MM.1S (cell line): ENCODE measurements around the gene NTN5.

Source experiments
- DNase-seq: peaks from one replicate; pipeline ENCODE4 v3.0.0-alpha.2; 2015
- H2AFZ ChIP-seq: fragments of 300-600 bp; sonication (generic); 2 replicates; pipeline ENCODE4 v1.6.0; 2016; ENCODE audit warnings: antibody characterized with exemption, low read length
- H3F3A ChIP-seq: fragments of 300-600 bp; sonication (generic); 2 replicates; pipeline ENCODE4 v1.6.1; 2016; ENCODE audit warnings: mild to moderate bottlenecking, antibody characterized with exemption, low read length, moderate library complexity, mixed read lengths; ENCODE audit not compliant: insufficient read depth
- H3K27ac ChIP-seq: fragments of 300-600 bp; sonication (generic); 2 replicates; pipeline ENCODE4 v1.5.1; 2016; ENCODE audit warnings: mild to moderate bottlenecking, low read length
- H3K27me3 ChIP-seq: fragments of 300-600 bp; sonication (generic); replicated peaks from 2 replicates; pipeline ENCODE4 v1.6.0; 2016; ENCODE audit warnings: low read length; ENCODE audit not compliant: insufficient read depth
- H3K36me3 ChIP-seq: fragments of 300-600 bp; sonication (generic); replicated peaks from 2 replicates; pipeline ENCODE4 v1.6.1; 2016; ENCODE audit warnings: mild to moderate bottlenecking, low read length, mixed read lengths; ENCODE audit not compliant: insufficient read depth
- H3K4me1 ChIP-seq: fragments of 300-600 bp; sonication (generic); 2 replicates; pipeline ENCODE4 v1.6.1; 2016; ENCODE audit warnings: low read length, mixed read lengths
- H3K4me2 ChIP-seq: fragments of 300-600 bp; sonication (generic); 2 replicates; pipeline ENCODE4 v1.6.0; 2016; ENCODE audit warnings: low read depth, low read length
- H3K4me3 ChIP-seq: fragments of 300-600 bp; sonication (generic); 2 replicates; pipeline ENCODE4 v1.5.1; 2016; ENCODE audit warnings: low read length, mixed read lengths
- H3K79me2 ChIP-seq: fragments of 300-600 bp; sonication (generic); 2 replicates; pipeline ENCODE4 v1.6.1; 2016; ENCODE audit warnings: mixed run types, low read length, mixed read lengths
- H3K9ac ChIP-seq: fragments of 300-600 bp; sonication (generic); 2 replicates; pipeline ENCODE4 v1.6.1; 2016; ENCODE audit warnings: low read length, mixed read lengths
- H3K9me2 ChIP-seq: fragments of 300-600 bp; sonication (generic); replicated peaks from 2 replicates; pipeline ENCODE4 v1.6.1; 2016; ENCODE audit warnings: mild to moderate bottlenecking, low read length, mixed read lengths; ENCODE audit not compliant: insufficient read depth
- H3K9me3 ChIP-seq: fragments of 300-600 bp; sonication (generic); replicated peaks from 2 replicates; pipeline ENCODE4 v1.6.1; 2016; ENCODE audit warnings: mild to moderate bottlenecking, low read length, mixed read lengths; ENCODE audit not compliant: insufficient read depth
- H4K20me1 ChIP-seq: fragments of 300-600 bp; sonication (generic); 2 replicates; pipeline ENCODE4 v1.6.1; 2016; ENCODE audit warnings: mild to moderate bottlenecking, low read length, moderate library complexity, mixed read lengths; ENCODE audit not compliant: insufficient read depth
- CTCF ChIP-seq: fragments of 300-600 bp; sonication (generic); IDR thresholded peaks from 2 replicates; pipeline ENCODE4 v1.5.1; 2016; ENCODE audit warnings: antibody characterized with exemption, low read length, mixed read lengths
- EZH2 ChIP-seq: fragments of 300-600 bp; sonication (generic); optimal IDR thresholded peaks from 2 replicates; pipeline ENCODE3; 2017; ENCODE audit warnings: low read depth, mild to moderate bottlenecking, antibody characterized with exemption, low read length, mixed read lengths
- EZH2phosphoT487 ChIP-seq: fragments of 300-600 bp; sonication (generic); IDR thresholded peaks from 2 replicates; pipeline ENCODE4 v1.6.1; 2018; ENCODE audit warnings: antibody characterized with exemption, low read length

Gene NTN5

DNA sequence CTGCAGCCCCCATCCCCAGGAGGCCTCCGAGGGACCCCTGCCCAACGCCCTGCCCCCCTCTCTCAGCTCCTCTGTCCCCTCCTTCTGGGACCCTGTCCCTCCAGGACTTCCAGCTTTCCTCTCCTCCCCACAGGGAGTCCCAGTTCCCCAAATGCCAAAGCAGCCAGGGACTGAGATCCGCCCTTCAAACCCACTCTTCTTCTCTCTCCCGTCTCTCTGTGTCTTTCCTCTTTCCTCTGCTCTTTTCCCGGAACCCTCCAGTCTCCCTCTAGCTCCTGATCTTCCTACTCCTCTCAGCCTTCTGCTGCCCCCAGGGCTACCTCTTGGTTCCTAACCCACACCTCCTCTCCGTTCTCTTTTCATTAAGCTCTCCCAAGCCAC, 27.2 kb downstream of the NTN5 start:
- no peak for DNase-seq
- Histone ChIP-seq H3F3A (no peaks in the 10 kb centered on the region; the same call in 1 of the 2 replicates), H3K27me3 (peaks cover 39% of the 10 kb centered on the region), H2AFZ (peak overlapping the region; percentile 68), H3K9ac (no peak overlapping the region; the same call in 1 of the 2 replicates), H3K9me2 (no peaks in the 10 kb centered on the region), H3K9me3 (no peaks in the 10 kb centered on the region), H4K20me1 (no peaks in the 10 kb centered on the region), H3K4me2 (peak overlapping the region; percentile 81), H3K36me3 (no peaks in the 10 kb centered on the region), H3K27ac (no peak overlapping the region), H3K4me3 (peak overlapping the region; percentile 57), H3K4me1 (peaks cover 7% of the 10 kb centered on the region; the same call in 1 of the 2 replicates), H3K79me2 (no peaks in the 10 kb centered on the region)
- TF ChIP-seq CTCF (no peak), EZH2 (no peak), EZH2phosphoT487 (no peak)

- TF ChIP-seq EZH2phosphoT487 (no peak), EZH2 (no peak), CTCF (no peak)
- no peak overlapping the region for H3K27ac ChIP-seq
- DNase-seq = peak; percentile 66
- H2AFZ ChIP-seq = peak overlapping the region; percentile 68
- H3F3A ChIP-seq = no peaks in the 10 kb centered on the region; the same call in 1 of the 2 replicates
- H3K4me1 ChIP-seq = peaks cover 7% of the 10 kb centered on the region; the same call in 1 of the 2 replicates
- no peak overlapping the region for H3K9ac ChIP-seq
- no peaks in the 10 kb centered on the region for H4K20me1 ChIP-seq
- H3K9me2 ChIP-seq = no peaks in the 10 kb centered on the region
- H3K79me2 ChIP-seq = no peaks in the 10 kb centered on the region
- H3K36me3 ChIP-seq = no peaks in the 10 kb centered on the region
- H3K4me3 ChIP-seq = peak overlapping the region; percentile 57
- peaks cover 39% of the 10 kb centered on the region for H3K27me3 ChIP-seq
- no peaks in the 10 kb centered on the region for H3K9me3 ChIP-seq
- H3K4me2 ChIP-seq = peak overlapping the region; percentile 81
Measured at GRCh38 chr19:48644839-48645619, 27.8 kb downstream of the NTN5 start.

DNA sequence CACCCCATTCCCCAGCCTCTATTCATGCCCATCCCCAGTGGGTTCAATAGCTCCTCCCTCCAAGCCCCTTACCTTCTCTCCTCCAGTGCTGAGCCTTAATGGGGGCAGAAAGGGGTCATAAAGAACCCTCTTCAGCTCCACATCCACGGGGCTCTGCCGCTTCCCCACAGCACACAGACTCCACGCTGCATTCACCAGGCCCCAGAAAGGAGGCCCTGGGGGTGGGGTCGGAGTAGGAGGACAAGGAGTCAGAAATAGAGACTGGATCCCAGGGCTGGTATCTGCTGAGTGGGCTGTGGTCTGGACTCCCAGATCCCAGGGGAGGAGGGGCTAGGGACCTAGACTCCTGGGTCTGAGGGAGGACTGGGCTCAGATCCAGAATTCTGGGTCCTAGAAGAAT, 28.5 kb downstream of the NTN5 start:
- Histone ChIP-seq H3K27me3 (peaks cover 39% of the 10 kb centered on the region), H3F3A (no peaks in the 10 kb centered on the region; the same call in 1 of the 2 replicates), H3K27ac (no peak overlapping the region), H3K4me3 (no peak overlapping the region), H3K4me1 (peaks cover 5% of the 10 kb centered on the region; the same call in 1 of the 2 replicates), H4K20me1 (no peaks in the 10 kb centered on the region), H3K9ac (no peak overlapping the region), H3K4me2 (no peak overlapping the region), H3K9me2 (no peaks in the 10 kb centered on the region), H3K36me3 (no peaks in the 10 kb centered on the region), H3K9me3 (no peaks in the 10 kb centered on the region), H3K79me2 (no peaks in the 10 kb centered on the region), H2AFZ (no peak overlapping the region)
- TF ChIP-seq CTCF (no peak), EZH2 (no peak), EZH2phosphoT487 (no peak)
- no peak for DNase-seq
